Keratinocyte (primary cell): Measurements from ENCODE around the gene ANKS1B.

Source experiments
- CTCF ChIP-seq, 3 experiments: IDR thresholded peaks in 1 of 3; conservative IDR thresholded peaks in 1 of 3; optimal IDR thresholded peaks in 1 of 3; 2 replicates in 2 of 3; 3 replicates in 1 of 3; pipeline versions ENCODE3 to v1.5.1; 2011; ENCODE audit warnings: low read length in 3 of 3, mild to moderate bottlenecking in 3 of 3, moderate library complexity in 2 of 3, control low read depth in 1 of 3, inconsistent platforms in 1 of 3; ENCODE audit not compliant: insufficient read depth in 2 of 3; ENCODE audit errors: extremely low read depth in 1 of 3
- EZH2 ChIP-seq: IDR thresholded peaks from one replicate; pipeline ENCODE4 v1.6.1; 2012; ENCODE audit warnings: inconsistent platforms, mild to moderate bottlenecking, low read length, moderate library complexity

DNA sequence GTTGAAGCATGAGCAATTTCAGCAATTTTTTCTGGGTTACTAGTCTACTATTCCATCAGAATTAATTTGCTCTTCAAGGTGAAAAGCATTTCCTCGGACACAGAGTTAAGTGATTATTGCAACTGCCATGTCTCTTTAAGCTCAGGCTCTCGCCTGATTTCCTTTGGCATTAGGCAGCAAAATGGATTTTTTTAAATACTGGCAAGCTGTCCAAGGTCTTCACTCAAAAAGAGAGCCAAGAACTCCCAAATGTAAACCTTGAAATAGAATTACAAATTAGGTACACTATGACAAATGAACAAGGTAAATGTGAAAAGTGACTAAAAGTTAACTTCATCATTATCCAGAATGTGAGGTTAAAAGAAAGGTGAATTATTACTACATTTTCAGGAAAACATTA is 225.3 kb downstream of the ANKS1B start:
- TF ChIP-seq CTCF (optimal IDR thresholded peaks at IDR 0.05 in 1 of 3, IDR thresholded peaks at IDR 0.05 in 1 of 3, conservative IDR thresholded peaks at IDR 0.05 in 1 of 3; ENCODE audit: extremely low read depth in 1 of 3, insufficient read depth in 2 of 3, low read length in 3 of 3) (no peak), EZH2 (no peak)
